Ectodermal cell (in vitro differentiated cells): ENCODE results near the gene GPAT2.
"Not testable (repeated sequence)": the region's sequence is repeated elsewhere in the genome, so short reads cannot be mapped to it uniquely, and the experiment has no call there.

Source experiments
- H3K27ac ChIP-seq: 2 replicates; pipeline ENCODE4 v1.7.0; 2013; ENCODE audit warnings: mild to moderate bottlenecking, low read depth, low read length; ENCODE audit not compliant: insufficient read depth, poor library complexity, severe bottlenecking
- H3K27me3 ChIP-seq: 2 replicates; pipeline ENCODE4 v1.7.0; 2013; ENCODE audit warnings: mild to moderate bottlenecking, low read length; ENCODE audit not compliant: insufficient read depth, control insufficient read depth, poor library complexity, severe bottlenecking
- H3K36me3 ChIP-seq: one replicate; pipeline ENCODE4 v1.7.0; 2013; ENCODE audit warnings: low read length; ENCODE audit not compliant: control insufficient read depth, insufficient read depth
- H3K4me1 ChIP-seq: one replicate; pipeline ENCODE4 v1.7.0; 2013; ENCODE audit warnings: low read length; ENCODE audit not compliant: control insufficient read depth, insufficient read depth
- H3K4me3 ChIP-seq: 2 replicates; pipeline ENCODE4 v1.7.0; 2013; ENCODE audit warnings: low read depth, low read length, control low read depth; ENCODE audit not compliant: insufficient read depth
- H3K9me3 ChIP-seq: 2 replicates; pipeline ENCODE4 v1.7.0; 2013; ENCODE audit warnings: mild to moderate bottlenecking, low read length, moderate library complexity; ENCODE audit not compliant: control insufficient read depth
- WGBS, 2 experiments: methylation state at CpG; one replicate each; pipeline ENCODE4 v1.1.7; 2013; ENCODE audit warnings: missing lambda C conversion rate in 2 of 2; 5-methylcytosine and 5-hydroxymethylcytosine counted together

Gene GPAT2

DNA sequence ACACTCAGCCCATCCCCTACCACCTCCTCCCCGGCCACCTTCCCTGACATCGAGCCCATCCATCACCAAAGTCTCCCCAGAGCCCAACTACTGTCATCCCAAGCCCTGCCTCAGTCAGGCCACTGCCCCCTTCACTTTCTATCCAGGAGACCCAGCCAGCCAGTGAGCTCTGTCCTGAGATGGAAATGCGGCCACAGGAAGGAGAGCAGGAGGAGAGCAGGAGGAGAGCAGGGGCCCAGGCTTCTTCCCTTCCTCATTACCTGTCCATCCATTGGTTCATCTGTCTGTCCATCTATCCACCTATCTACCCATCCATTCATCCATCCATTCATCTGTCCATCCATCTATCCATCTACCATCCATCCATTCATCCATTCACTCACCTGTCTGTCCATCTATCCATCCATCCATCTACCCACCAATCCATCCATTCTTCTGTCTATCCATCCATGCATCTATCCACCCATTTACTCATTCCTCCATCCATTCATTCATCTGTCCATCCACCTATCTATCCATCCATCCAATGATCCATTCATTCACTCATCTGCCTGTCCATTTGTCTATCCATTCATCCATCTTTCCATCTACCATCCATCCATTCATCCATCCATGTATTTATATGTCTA is 29.4 kb upstream of the GPAT2 start:
- 94 to 98% methylated on average over 1 of the region's 3 CpGs for WGBS, 2 experiments
- not testable (repeated sequence) for H3K4me3 ChIP-seq, H3K9me3 ChIP-seq, H3K27me3 ChIP-seq, H3K4me1 ChIP-seq, H3K36me3 ChIP-seq, H3K27ac ChIP-seq

DNA sequence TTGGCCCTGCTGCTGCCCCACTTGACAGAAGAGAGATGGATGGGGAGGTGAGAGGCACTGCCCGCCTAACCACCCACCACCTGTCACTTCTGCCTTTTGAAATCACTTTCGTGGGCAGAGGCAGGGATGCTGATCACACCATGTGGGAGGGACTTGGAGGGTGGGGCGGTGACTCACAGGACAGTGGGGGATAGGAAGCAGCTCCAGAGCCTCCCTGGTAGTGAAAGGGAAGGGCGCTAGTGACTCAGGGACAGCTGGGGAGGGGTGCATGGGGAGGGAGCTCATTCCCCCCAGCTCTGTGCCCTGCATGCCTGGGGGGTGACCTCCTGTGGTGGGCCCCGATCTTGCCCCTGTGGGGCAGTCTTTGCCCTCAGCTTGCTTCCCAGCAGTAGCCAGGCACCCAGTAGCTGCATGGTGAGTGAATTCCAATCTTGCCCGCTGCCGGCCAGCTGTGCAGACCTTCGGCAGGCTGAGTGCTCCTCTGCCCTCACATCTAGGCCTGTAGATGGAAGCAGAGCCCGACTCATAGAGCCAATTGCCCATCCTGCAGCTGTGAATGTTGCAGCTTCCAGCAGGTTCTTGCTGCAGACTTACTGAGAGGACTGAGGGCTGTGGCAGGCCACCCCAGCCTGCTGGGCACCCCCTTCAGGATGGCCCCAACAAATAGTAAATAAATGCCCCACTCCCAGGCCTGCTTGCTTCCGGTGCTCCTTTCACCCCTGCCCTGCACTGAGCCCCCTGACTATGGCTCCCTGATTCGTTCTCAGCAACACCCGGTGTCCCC is 28.6 kb upstream of the GPAT2 start:
- 53 to 63% methylated on average over 8 to 9 of the region's 12 CpGs for WGBS, 2 experiments

DNA sequence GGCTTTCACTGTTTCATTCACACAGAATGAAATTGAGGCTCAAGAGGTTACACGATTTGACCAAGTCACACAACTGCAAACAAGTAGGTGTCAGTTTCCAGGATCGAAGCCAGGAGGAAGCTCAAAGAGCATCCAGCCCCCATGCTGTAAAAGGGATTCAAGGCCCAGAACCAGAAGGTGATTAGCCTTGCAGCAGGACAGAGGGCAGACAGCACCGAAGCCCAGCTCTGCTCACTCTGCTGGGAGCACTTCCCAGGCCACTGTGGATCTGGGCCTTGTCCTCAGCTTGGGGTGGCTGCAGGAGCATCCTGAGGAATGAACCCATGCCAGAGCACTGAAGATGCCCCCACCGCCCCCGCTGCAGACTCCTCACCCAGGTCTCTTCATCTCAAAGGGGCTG is 27.8 kb upstream of the GPAT2 start:
- not testable (repeated sequence) for H3K4me1 ChIP-seq, H3K4me3 ChIP-seq, H3K27me3 ChIP-seq, H3K27ac ChIP-seq, H3K9me3 ChIP-seq, H3K36me3 ChIP-seq
- 86 to 93% methylated on average over 3 of the region's 5 CpGs for WGBS, 2 experiments

More for the DNA sequence above, 28.6 kb upstream of the GPAT2 start:
- not testable (repeated sequence) for H3K9me3 ChIP-seq, H3K27me3 ChIP-seq, H3K27ac ChIP-seq, H3K4me3 ChIP-seq, H3K4me1 ChIP-seq, H3K36me3 ChIP-seq

DNA sequence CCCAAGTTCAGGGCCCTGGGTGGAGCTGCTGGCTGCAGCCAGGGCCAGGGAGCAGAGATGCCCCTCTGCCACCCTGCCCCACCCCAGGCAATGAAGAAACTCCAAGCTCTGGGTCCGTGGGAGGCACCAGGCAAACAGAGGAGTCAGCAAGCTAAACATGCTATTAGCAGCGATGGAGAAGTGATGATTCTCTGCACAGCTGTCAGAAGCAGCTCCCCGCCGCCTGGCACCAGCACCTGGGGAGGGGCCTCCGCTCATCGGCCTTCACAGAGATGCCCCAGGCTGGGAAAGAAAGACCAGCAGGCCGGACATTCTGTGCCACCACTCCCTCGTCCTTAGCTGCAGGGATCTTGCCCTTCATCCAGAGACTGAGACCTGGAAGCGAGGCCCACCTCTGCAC is 27.2 kb upstream of the GPAT2 start:
- WGBS, 2 experiments = 92 to 93% methylated on average over 9 of the region's 9 CpGs
- H3K4me1 ChIP-seq, H3K9me3 ChIP-seq, H3K36me3 ChIP-seq, H3K27me3 ChIP-seq, H3K4me3 ChIP-seq, H3K27ac ChIP-seq: not testable (repeated sequence)

DNA sequence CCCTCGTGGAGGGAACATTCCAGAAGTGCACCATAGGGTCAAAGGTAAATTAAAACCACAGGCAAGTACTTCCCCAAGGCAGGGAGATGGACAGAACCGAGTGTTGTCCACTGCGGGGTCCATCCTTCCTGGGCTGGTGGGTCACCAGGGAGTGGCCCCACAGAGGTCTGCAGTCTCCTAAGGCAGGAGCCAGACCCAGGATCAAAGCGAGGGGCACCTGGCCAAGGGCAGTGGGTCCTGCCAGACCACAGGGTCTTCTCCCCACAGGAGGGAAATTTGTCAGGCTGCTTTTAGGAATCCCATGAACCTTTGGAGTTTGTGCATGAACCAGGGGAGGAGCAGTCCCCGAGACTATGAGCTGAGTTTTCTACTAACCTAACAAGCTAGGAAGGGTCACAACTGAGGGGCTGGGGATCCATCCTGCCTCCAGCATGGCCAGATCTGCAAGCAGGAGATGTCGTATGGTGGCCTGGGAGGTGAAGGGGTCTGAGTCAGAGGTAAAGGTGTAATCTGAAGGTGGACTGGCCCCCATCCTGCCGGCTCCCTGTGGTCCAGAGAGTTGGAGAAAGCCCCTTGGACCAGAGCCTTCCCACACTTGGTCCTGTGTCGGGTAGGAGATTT is 26.6 kb upstream of the GPAT2 start:
- H3K36me3 ChIP-seq, H3K4me3 ChIP-seq, H3K27ac ChIP-seq, H3K27me3 ChIP-seq, H3K4me1 ChIP-seq, H3K9me3 ChIP-seq: not testable (repeated sequence)
- WGBS, 2 experiments = 91 to 93% methylated on average over 7 of the region's 8 CpGs

DNA sequence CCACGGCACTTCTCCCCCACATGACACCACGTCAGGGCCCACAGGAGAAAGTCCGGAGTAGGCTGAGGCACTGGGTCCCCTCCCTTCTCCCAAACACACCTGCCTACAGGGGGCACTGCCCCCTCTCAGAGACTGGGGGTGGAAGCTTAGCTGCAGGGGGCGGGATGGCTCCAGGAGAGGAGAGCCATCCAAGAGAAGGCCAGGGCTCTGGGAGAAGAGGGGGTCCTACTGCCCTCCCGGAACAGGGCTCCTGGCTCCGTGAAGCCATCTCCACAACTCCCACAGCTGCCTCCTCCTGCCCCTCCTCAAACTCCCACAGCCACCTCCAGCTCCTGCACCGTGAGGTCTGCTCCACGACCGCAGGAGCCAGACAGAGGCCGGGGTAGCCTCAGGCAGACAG is 25.6 kb upstream of the GPAT2 start:
- H3K9me3 ChIP-seq, H3K27me3 ChIP-seq, H3K4me1 ChIP-seq, H3K4me3 ChIP-seq, H3K27ac ChIP-seq, H3K36me3 ChIP-seq: not testable (repeated sequence)
- WGBS, 2 experiments = 77 to 81% methylated on average over 4 of the region's 10 CpGs

DNA sequence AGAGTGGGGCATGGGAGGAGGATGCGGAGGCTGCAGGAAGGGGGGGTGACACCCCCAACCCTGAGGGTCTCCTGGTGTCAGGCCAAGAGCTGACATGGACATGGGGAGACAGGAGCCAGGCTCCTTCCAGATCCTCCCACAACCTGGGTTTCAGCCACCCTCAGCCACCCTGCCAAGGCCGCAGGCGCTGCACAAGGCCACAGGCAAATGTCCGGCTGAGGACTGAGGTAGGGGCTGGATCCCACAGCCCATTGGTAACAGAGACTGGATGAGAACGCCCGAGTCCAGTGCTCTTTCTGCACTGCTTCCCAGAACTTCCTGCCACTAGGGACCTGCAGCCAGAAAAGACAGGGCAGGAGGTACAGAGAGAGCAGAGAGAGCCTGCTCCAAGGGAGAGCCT is 24.7 kb upstream of the GPAT2 start:
- WGBS, 2 experiments = 80% methylated on average over 1 of the region's 6 CpGs; no CpG with 5 or more reads in 1 of the 2 experiments
- not testable (repeated sequence) for H3K4me3 ChIP-seq, H3K27me3 ChIP-seq, H3K36me3 ChIP-seq, H3K27ac ChIP-seq, H3K9me3 ChIP-seq, H3K4me1 ChIP-seq

DNA sequence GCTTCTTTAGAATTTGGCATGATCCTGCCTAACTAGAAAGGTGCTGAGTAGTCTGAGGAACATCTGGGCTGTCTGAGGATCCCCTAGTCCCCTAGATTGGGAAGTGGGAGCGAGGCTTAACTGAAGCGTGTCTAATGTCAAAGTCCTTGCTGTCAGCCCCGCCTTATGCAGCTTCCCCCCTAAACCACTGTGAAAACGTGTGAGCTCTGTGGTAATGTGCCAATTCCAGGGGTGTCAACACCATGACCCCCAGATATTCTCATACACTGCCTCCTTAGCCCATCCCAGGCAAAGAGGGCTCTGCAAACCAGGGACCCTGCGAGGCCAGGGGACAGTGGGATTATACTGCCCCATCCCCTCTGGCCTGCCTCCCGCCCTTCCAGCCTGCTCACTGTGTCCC is 21.1 kb upstream of the GPAT2 start:
- H3K4me1 ChIP-seq = not testable (repeated sequence)
- 79 to 100% methylated on average over 1 to 3 of the region's 6 CpGs for WGBS, 2 experiments

DNA sequence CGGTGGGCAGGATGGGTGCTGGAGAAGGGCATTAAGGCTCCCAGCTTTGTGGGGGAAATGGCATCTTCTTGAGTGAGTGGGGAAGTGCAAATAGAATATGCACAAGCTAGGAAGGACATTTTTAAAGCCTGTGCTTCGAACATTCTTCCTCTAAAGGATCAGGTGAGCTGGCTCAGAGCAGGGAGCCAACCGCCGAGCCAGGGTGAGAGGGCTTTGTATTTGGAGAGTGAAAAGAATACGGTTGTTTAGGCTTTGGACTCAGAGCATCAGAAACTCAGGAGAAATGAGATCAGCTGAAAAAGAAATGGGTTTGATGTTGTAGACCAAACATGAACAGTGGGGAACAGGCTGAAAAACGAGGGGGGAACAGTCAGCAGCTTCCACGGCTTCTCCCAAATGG is 19.8 kb upstream of the GPAT2 start:
- not testable (repeated sequence) for H3K27me3 ChIP-seq, H3K4me1 ChIP-seq, H3K9me3 ChIP-seq, H3K36me3 ChIP-seq, H3K27ac ChIP-seq, H3K4me3 ChIP-seq
- 81 to 88% methylated on average over 2 to 3 of the region's 7 CpGs for WGBS, 2 experiments

More for the DNA sequence above, 21.1 kb upstream of the GPAT2 start:
- not testable (repeated sequence) for H3K4me3 ChIP-seq, H3K36me3 ChIP-seq, H3K27me3 ChIP-seq, H3K27ac ChIP-seq, H3K9me3 ChIP-seq

DNA sequence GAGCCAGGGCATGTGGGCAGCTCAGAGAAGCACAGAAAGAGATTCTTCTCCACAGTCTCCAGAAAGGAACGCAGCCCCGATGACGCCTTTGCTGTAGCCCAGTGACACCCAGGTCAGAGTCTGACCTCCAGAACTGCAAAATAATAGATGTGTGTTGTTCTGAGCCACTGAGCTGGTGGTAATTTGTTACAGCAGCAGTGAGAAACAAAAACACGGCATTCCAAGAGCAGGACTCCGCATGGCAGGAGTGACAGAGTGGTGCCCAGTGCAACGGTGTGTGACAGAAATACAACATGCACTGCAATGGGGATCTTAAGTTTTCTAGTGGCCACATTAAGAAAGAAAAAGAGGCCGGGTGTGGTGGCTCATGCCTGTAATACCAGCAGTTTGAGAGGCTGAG is 18.7 kb upstream of the GPAT2 start:
- H3K27ac ChIP-seq, H3K4me3 ChIP-seq, H3K27me3 ChIP-seq, H3K4me1 ChIP-seq, H3K9me3 ChIP-seq, H3K36me3 ChIP-seq: not testable (repeated sequence)
- 92 to 93% methylated on average over 6 of the region's 7 CpGs for WGBS, 2 experiments
